NK-92 (cell line): Measurements from ENCODE around the gene NOP56.
"Not testable (repeated sequence)": the region's sequence is repeated elsewhere in the genome, so short reads cannot be mapped to it uniquely, and the experiment has no call there.

ENCODE experiments used
- DNase-seq: peaks from one replicate; lab custom pipeline; 2025; ENCODE audit not compliant: unreplicated experiment; lab: John Stamatoyannopoulos, UW

Gene NOP56

DNA sequence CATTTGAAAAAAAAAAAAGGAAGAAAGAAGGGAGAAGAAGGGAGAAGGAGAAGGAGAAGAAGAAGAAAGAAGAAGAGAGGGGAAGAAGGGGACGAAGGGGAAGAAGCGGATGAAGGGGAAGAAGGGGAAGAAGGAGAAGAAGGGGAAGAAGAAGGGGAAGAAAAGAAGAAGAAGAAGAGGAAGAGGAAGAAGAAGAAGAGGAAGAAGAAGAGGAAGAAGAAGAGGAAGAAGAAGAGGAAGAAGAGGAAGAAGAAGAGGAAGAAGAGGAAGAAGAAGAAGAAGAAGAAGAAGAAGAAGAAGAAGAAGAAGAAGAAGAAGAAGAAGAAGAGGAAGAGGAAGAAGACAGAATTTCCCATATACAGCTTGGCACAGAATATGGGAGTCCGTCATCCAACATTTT lies 29.6 kb downstream of the NOP56 start:
- DNase-seq, result not testable (repeated sequence)

DNA sequence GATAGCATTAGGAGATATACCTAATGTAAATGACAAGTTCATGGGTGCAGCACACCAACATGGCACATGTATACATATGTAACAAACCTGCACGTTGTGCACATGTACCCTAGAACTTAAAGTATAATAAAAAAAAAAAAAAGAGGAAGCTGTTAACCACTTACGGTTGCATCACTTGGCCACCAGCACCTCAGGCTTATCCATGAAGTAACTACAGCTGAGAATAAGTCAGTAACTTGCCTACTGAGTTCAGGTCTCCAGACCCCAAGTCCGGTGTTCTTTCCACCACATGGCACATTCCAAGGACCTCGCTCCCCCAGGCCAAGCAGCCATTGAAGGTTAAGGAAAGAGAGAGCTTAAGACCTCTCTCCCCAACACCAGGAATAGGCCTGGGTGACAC lies 32.4 kb downstream of the NOP56 start:
- DNase-seq, result not testable (repeated sequence)

DNA sequence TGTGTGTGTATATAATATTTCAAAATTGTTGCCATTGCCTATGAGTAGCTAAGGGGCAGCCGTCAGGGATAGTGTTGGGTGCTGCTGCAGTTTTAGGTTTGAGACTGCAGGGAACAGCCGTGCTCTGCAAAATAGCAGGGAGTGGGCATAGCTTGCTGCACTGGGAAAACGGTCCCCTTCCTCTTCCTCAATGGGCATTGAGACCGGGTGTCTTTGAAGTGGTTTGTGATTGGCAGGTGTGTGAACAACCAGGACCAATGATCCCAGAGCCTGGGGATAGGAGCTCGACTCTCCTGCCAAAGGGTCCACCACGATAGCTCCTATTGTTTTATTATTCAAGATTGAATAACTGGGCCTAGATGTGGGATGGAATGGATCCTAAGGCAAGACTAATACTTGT lies 35.1 kb downstream of the NOP56 start:
- no peak for DNase-seq

DNA sequence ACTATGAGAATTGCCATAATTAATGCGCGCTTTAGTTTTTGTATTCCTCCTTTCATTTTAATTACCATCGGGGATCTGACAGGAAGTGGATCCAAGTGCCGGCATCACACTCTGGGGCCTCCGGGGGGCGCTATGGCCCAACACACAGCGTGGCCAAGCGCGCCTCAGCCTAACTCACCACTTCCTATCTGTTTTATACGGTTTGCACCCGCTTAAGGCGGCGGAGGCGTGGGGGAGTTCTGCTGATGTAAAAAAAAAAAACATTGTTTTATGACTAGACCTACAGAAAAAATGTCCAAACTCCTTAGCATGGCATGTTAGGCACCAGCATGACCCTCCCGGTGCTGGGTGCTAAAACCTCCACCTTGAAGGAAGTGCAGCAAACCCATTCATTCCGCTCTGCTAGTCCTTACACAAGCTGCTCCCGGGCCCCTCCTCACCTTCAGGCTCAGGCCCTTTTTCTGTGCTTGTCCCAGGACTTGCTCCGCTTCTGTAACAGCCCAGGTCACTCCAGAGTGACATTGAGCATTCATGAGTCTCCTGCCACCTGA lies 35.7 kb downstream of the NOP56 start:
- no peak for DNase-seq

DNA sequence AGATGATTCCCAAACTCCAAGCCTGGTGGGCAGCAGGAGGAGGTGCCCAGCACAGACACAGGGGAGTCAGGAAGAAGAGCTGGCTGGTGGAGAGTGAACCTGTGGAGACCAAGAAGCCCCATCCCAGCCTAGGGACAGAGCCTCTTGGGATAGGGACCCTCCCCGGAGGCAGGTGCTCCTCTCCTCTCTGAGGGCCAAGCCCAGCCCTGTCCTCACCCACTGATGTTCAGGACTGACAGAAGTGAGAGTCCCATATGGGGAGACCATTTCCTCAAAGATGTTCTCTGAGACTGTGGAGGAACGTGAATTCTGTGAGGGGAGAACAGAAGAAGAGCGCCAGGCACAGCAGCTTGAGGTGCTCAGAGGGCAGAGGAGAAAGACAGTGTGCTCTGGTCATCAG lies 37.8 kb downstream of the NOP56 start:
- no peak for DNase-seq

DNA sequence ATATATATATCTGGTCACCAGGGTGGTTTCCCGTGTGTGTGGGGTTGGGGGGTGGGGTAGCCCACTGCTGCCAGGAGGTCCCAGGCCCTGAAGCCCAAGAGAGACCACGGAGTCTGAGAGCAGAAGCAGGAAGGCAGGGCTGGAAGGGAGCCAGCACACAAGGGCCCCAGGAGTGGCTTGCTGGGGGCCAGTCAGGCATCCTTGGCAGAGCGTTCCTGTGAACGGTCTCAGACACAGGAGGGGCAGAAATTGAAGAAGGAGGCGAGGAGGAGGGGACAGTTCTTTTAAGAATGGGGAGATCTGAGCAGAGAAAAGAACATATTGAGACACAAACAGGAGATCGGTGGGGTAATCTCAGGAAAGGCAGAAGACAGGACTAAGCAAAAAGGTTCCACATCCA lies 38.3 kb downstream of the NOP56 start:
- no peak for DNase-seq

DNA sequence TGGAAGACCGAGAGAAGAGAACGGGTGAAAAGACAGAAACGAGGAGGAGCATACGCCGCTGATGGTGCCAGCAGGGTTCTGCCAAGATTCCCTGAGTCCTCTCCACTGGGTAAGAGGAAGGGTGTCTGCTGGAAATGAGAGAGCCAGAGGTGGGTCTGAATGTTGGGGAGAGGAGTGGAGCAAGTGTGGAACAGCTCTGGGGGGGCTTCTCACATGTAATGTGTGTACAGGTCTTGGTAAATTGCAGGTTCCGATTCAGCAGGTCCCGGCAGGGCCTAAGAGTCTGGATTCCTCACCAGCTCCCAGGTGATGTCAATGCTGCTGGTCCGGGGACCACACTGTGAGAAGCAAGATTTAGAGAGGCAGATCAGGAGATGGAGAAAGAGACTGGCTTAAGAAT lies 38.7 kb downstream of the NOP56 start:
- no peak for DNase-seq

DNA sequence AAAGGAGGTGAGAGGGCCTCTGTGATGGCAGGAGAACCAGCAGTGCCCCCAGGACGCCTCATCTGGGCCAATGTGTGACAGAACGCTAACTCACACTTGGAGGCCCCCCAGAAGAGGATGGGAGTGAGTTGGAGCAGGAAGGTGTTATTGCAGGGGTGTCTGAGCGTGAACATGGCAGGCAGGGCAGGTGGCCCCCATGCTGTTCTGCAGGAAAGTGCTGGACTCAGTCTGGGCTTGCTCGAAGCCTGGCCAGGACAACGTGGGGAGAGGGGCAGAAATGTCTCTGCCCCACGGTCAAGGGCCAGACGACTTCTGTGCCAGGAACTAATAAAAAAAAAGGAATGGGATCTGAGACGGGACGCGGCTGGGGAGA lies 39.2 kb downstream of the NOP56 start:
- no peak for DNase-seq

DNA sequence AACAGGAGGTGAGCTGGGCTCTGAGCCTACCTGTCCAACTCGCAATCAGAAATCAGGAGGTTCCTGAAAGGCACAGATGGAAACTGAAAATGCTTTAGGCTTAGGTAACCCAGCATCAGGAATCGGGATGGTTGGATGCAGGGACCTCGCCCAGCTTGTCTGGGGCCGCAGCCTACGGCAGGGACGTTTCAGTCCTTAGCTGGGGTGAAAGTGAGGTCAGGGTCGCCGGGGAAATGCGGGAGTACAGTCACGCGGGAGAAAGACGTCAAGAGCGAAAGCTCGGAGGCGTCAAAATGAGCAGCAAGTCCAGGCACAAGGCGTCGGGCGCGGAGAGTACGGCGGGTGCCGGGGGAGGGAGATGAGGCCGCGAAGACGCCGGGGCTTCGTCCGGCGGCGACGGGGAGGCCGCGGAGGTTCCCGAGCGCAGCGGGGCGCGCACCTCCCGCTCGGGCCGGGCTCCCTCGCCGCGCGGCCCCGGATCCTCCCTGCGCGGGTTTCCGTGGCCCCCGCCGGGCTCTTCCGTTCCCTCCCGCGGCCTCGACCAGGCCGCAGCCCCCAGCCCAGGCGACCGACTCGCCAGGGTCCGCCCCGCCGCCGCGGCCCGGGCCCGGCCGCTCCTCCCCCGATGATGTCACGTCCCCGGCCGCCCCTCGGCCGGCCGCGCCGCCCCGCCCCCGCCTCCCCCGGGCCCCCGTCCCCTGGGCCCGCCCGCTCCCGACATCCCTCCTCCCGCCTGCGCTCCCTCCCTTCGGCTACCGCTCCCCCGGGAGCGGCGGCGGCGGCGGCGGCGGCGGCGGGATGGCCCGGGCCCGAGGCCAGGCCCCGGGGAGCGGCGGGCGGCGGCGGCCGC lies 39.8 kb downstream of the NOP56 start, which contains the start of gene EBF4:
Gene EBF4 (plus strand): TSS at position 745 of the 850 bp plus-strand sequence. CDS start 866 bp downstream, outside the sequence.
- no peak for DNase-seq

DNA sequence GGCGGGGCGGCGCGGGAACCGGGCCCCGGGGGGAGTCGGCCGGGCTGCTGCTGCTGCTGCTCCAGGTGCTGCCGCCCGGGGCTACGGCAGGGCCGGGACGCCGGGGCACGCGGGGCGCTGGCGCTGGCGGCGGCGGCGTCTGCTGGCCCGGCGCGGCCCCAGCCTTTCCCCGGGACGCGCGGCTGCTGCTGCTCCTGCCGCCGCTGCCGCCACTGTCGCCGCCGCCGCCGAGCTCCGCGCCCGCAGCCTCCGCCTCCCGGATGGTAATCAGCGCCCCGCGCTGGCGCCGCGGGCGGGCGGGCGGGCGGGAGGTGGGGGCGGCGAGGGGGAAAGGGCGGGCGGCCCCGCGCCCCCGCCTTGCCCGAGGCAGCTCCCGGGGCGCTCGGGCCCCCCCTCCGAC lies 40.5 kb downstream of the NOP56 start:
- no peak for DNase-seq

DNA sequence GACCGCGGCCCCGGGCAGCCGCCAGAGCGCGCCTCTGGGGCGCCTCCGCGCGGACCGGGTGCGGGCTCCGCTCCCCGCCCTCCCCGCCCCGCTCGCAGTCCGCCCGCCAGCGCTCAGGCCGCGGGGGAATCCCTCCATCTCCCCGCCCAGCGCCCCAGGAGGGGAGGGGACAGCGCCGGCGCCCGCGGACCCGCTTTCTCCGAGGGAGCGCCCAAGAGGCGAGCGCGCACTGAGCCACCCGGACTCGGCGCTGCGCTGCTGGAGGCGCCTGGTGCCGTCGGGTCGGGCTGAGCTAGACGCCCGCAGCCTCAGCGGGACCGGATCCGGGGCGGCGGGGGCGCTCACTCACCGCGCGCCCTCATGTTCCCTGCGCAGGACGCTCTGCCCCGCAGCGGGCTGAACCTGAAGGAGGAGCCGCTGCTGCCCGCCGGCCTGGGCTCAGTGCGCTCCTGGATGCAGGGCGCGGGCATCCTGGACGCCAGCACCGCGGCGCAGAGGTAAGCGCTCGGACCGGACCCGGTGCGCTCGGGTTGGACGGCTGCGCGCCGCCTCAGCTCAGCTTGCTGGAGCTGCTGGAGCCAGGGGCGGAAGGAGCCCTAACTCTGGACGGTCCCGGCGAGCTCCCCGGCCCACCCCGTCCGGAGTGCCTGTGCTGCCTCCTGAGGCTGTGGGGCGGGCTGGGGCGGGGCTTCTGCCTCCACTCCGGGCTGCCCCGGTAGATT lies 41.0 kb downstream of the NOP56 start:
- no peak for DNase-seq

DNA sequence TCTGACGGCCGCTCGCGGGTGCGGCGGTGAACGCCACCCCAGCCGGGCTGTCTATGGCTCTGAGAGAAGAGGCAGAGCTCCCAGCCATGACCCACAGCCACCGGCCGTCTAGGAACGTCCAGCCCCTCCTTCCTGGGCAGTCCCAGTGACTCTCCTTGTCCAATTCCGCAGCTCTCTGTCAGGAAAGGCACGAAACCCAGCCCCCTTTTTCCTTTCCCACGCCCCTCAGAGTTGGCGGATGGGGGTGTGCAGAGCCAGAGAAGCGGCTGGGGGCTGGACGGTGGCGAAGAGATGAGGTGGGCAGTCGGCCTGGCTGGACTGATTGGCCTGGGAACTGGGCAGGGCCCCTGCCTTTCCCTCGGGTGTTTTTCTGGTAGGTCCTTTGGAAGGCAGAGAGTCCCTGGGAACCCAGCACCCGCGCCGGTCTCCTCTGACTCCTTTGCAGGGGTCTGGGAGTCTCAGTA lies 41.6 kb downstream of the NOP56 start:
- DNase-seq, result no peak

DNA sequence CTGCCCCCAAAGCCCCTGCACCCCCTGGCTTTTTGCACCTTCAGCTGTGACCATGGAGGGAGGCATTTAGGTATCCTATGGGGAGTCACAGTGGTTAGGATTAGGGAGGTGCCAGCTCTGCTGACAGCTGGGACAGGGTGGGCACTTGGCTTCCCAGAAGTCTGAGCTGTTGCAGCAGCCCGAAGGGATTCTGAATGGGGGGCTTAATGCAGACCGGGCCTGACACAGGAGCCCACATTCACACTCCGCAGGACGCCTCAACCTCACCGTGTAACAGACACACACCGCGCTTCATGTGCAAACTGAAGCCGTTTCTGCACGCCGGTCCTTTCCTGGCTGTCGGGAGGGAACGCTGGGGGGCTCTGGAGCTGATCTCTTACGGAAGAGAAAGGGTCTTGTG lies 42.1 kb downstream of the NOP56 start:
- DNase-seq, result no peak

DNA sequence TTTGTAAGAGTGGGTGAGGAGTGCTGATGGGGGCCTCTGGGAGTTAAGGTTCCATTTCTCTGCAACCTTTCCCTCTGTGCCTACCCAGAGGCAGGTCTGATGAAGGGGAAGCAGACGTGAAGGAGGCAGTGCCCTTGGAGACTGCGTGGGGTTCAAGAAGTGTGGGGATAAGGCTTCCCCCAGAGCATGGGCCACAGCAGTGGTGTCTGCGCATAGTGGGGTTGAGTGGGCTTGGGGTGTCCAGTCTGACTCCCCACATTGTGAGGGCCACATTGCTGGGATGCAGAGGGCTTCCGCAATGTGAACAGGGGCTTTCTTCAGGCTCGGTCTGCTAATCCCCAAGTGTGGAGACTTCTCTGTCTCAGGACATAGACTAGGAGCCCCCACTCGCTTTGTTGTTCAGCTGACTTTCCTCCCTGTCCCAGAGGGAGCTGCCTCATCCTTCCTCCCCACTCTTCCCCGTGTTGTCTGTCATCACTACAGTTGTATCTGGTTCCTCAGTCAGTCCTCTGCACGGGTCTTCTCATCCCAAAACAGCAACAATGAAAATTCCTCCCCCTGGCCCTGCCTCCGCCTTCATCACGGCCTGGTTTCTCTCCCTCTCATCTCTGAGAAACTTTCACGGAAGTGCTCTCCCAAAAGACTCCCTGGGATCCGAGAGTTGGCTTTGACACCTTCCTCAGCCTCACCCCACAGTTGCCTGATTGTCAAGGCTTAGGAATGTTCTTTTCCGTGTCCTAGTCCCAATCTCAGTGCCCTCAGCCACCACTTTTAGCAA lies 43.0 kb downstream of the NOP56 start:
- no peak for DNase-seq

DNA sequence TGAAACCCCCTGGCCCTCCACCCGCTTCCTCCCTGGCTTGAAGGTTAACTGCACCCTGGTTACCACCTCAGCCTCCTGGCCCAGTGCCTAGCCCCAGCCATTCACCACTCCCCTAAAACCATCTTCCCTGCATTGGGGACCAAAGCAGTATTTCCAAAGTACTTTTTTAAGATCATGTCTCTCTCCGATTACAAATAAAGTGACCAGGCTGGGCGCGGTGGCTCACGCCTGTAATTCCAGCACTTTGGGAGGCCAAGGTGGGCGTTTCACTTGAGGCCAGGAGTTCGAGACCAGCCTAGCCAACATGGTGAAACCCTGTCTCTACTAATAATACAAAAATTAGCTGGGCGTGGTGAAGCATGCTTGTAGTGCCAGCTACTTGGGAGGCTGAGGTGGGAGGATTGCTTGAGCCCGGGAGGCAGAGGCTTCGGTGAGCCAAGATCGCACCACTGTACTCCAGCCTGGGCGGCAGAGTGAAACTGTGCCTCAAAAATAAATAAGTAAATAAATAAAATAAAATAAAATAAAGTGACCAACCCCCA lies 43.6 kb downstream of the NOP56 start:
- DNase-seq, result not testable (repeated sequence)

DNA sequence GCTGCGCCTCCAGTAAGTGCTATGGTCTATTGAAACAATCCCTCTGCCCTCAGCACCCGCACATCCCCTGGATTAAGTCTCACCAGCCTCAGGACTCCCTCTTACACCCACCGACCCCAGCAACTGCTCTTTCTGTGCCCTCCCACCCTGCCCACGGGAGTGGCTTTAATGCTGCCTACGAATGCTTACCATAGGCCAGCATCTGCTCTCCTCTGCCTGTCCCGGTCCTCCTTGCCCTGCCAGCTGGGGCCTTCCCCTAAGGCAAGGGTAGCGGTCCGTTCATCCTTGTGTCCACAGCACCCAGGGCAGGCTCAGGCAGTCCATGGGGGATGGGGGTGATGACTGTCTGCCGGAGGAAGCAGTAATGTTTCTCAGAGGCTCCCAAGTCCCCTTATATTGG lies 44.2 kb downstream of the NOP56 start:
- DNase-seq, result no peak

DNA sequence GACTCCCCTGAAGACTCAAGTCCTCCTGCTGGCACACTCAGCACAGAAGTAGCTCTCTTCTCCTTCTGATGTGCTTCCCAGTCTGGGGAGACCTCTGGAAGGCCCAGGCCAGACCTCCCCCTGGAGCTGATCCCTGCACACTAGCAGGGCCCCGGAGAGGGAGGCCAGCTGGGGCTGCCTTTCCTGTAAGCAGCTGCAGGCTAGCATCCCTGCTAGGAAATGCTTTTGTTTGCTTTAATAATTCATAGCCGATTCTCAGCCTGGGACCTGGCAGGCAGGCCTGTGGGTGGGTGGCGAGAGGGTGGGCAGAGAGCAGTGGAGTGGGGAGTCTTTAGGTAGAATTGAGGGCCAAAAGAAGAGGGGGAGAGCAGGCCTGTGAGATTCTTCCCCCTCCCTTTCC lies 45.3 kb downstream of the NOP56 start:
- no peak for DNase-seq

DNA sequence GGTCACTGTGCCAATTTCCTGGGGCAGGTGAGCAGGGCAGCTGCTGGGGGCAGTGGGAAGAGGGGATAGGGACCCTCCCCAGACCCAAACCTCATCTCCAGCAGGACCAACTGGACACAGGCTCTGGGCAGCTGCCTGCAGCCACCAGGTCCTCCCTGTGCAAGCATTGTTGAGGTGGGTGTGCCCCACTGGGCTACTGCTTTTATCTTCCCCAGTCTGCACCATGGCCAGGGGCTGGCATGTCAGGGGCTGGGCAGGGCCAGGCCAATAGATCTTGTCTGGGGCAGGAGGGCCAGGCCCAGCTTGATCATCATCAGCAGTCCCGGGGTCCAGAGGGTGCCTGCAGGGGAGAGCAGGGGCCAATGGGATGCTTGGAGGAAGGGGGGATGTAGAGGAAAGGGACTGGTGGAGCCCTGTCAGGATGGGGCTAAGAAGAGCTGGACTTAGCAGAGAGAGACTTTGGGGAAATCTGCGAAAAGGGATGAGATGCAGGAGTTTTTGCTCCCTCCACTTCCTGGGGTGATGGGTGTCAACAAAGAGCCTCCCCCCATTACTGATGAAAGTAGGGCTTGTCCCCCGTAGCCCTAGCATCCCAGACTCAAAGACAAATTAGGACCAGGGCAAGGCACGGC lies 45.9 kb downstream of the NOP56 start:
- DNase-seq, result no peak

DNA sequence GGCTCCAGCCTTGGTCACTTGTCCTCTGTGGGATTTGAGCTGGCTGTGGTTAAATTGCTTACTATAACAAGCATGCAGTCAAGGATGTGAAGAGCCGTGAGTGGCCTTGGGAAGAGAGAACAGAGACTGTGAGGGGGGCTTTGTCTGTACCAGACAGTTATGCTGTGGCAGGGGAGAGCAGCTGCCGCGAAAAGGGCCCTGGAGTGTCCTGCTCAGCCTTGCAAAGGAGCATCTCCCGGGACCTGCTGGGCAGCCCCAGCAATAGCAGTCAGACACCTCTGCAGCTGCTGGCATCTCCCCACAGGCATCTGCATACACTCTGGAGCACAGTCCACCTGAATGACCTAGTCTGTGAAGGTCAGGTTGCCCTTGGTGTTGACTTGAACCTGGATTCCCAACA lies 46.5 kb downstream of the NOP56 start:
- DNase-seq, result no peak

DNA sequence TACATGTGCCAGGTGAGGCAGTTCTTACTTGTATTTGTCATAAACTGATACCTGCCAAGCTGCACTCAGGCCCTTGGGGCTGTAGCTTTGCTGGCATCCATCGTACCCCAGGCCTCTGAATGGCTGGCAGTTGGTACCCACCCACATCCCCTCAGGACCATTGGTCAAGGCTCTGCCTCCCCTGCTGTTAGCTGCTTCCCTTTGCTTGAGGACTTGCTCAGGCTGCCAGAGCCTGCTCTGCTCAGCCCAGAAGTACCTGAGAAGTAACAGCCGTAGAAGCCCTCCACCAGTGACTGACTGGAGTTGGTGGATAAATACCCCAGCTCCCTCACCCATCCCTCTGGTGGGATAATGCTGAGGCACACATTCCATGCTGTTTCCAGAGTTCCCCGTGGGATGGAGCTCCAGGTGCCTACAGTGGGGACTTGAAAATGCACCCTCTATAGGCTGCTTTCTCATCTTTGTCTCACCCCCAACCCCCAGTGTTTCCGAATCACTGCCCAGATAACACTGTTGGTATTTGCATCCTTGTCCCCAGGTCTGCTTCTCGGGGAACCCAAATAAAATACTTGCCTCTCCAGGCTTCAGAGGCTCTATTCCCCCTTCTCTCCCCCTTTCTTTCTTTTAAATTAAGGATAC lies 47.5 kb downstream of the NOP56 start:
- DNase-seq, result no peak
